Right renal pelvis (tissue), 4 donors: ENCODE data around the gene CCT5. TPM values are rescaled to one million over a fixed set of nuclear protein-coding genes. Genes with fewer than 3 reads are reported as not detected.
"Not testable (repeated sequence)": the region's sequence is repeated elsewhere in the genome, so short reads cannot be mapped to it uniquely, and the experiment has no call there.

Experiments used
- DNase-seq, 4 donors: peaks; one replicate each; pipeline ENCODE4 v3.0.0-alpha.2; 2013; ENCODE audit warnings: low read depth in 4 of 4, low spot score in 3 of 4, missing footprints in 1 of 4
- polyA plus RNA-seq, 4 donors: library from polyadenylated mRNA; unstranded; fragments of 120-200 nt; gene quantifications; one replicate each; pipeline ENCODE4 v1.2.1, GENCODE V29; 2013; ENCODE audit not compliant: insufficient read length in 4 of 4

The CCT5 gene
- polyA plus RNA-seq, 4 donors: 236 to 256 (median 250) TPM

GRCh38 chr5:10297646-10298204 is 47.6 kb downstream of the CCT5 start:
- no peak for DNase-seq

GRCh38 chr5:10300246-10300645 is 50.2 kb downstream of the CCT5 start:
- no peak for DNase-seq

DNA sequence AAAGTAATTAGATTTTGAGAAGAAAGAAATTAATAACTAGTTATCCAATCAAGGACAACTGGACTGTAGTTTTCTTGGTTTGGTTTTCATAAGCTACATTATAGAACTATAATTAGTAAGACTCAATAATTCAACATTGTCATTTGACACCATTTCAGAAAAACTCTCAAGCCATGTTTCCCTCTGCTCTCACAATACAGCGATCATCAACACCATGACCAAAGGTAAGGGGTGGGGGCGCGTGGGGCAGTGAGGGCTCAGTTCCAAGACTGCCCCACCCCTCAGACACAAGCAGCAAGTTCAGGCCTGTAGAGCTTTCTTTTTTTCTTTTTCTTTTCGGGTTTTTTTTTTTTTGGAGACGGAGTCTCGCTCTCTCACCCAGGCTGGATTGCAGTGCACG is 51.2 kb downstream of the CCT5 start:
- no peak for DNase-seq

GRCh38 chr5:10301842-10302610 is 51.9 kb downstream of the CCT5 start:
- no peak for DNase-seq

DNA sequence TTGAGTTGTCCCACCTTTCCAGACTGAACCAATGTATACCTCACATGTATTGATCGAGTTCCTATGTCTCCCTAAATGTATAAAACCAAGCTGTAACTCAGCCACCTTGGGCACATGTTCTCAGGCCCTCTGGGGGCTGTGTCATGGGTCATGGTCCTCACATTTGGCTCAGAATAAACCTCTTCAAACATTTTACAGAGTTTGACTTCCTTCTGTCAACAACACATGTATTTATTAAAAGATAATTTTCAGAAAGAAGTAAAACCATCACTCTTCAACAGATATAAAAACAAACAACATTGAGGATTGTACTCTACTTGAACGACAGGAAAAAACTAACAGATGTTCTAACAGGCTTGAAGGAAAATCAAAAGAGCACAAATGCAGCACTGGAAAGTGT is 53.1 kb downstream of the CCT5 start:
- DNase-seq: no peak

GRCh38 chr5:10303699-10304170 is 53.7 kb downstream of the CCT5 start:
- DNase-seq: no peak

- no peak for DNase-seq
Measured at GRCh38 chr5:10304932-10305331, 54.9 kb downstream of the CCT5 start.

- DNase-seq: no peak
Measured at GRCh38 chr5:10306114-10306513, 56.0 kb downstream of the CCT5 start.

- DNase-seq: no peak
Measured at GRCh38 chr5:10306806-10307205, 56.7 kb downstream of the CCT5 start.

DNA sequence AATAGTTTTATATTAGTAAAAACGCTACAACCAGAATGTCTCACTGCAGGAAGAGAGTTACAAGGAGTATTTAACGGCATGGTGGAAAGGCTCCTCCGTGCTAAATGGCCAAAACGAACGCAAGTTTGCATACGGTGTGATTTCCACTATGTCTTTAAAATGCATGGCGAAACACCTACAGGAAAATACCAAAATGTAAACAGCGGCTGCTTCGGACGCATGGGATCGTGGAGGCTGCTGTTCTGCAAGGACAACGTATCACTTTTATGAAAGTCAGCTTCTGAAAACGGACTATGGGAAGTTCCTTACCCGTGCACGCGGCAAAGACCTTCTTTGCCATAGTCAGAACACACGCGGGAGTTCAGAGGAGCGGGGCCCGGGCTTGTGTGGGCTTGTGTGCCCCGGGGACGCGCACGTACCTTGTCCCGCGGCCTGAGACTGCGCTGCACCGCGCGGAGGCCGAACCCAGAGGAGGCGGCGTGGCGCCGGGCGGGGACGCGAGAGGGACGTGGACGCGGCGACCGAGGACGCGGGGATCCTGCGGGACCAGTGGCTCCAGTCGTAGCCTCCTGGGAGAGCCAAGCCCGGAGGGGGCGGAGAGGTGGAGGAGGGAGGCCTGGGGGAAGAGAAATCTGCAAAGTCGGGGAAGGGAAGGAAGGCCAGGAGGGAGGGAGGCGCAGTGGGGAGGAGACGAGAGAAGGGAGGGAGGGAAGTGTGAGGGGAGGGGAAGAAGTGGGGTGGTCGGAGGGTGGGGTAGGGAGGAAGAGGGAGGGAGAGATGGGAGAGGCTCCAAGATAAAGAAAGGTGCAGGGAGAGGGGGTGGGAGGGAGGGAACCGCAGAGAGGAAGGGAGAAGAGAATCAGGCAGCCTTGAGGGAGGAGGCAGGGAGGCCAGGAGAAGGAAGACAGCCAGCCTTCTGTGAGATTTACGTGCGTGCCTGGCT is 57.4 kb downstream of the CCT5 start, which contains the start of gene CMBL:
TSS of gene CMBL (minus strand) at position 697 of the 943 bp plus-strand sequence. CDS start 17,140 bp downstream, outside the sequence.
- DNase-seq: peak in 1 of 4 donors; percentile 64

- no peak for DNase-seq
Measured at GRCh38 chr5:10308844-10309243, 58.8 kb downstream of the CCT5 start.

GRCh38 chr5:10310066-10310779 is 60.1 kb downstream of the CCT5 start:
- DNase-seq: no peak

DNA sequence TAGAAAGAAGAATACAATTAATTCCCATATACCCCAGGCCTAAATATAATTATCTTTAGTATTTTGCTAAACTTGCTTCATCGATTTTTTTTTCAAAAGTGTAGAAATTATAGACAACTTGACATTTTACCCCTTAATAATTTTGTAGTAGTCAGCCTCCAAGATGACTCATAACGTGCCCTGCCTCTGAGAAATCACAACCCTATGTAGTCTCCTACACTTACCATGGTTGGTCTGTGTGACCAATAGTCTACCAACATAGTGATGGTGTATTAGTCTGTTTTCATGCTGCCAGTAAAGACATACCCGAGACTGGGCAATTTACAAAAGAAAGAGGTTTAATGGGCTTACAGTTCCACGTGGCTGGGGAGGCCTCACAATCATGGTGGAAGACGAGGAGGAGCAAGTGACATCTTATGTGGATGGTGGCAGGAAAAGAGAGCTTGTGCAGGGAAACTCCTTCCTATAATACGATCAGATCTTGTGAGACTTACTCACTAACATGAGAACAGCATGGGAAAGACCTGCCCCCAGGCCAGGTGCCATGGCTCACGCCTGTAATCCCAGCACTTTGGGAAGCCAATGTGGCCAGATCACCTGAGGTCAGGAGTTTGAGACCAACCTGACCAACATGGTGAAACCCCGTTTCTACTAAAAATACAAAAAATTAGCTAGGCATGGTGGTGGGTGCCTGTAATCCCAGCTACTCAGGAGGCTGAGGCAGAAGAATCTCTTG is 60.9 kb downstream of the CCT5 start:
- not testable (repeated sequence) for DNase-seq

- no peak for DNase-seq
Measured at GRCh38 chr5:10311595-10312425, 61.7 kb downstream of the CCT5 start.

GRCh38 chr5:10315201-10315600 is 65.1 kb downstream of the CCT5 start:
- DNase-seq: no peak
